NCI-H345 (cell line): ENCODE measurements around the gene WDR87.
"Not testable (repeated sequence)": the region's sequence is repeated elsewhere in the genome, so short reads cannot be mapped to it uniquely, and the experiment has no call there.

Source experiments
- DNase-seq: peaks from one replicate; lab custom pipeline; 2025; lab: John Stamatoyannopoulos, UW

The WDR87 gene

DNA sequence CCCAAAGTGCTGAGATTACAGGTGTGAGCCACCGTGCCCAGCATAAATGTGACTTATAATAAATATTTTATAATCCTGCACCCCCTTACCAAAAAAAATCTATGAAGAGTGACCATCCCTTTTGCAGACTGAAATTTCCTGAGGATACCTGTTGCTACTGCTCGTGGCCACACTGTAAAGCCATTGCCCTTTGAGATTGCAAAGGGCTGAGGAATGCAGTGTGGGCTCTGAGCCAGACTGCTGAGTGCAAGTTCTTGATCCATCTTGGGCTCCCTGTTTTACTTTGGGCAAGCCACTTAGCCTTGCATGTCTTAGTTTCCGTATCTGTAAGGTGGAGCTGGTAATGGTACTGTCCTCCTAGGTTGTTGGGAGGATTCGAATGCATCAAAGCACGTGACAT, 24.0 kb upstream of the WDR87 start:
- DNase-seq = no peak

DNA sequence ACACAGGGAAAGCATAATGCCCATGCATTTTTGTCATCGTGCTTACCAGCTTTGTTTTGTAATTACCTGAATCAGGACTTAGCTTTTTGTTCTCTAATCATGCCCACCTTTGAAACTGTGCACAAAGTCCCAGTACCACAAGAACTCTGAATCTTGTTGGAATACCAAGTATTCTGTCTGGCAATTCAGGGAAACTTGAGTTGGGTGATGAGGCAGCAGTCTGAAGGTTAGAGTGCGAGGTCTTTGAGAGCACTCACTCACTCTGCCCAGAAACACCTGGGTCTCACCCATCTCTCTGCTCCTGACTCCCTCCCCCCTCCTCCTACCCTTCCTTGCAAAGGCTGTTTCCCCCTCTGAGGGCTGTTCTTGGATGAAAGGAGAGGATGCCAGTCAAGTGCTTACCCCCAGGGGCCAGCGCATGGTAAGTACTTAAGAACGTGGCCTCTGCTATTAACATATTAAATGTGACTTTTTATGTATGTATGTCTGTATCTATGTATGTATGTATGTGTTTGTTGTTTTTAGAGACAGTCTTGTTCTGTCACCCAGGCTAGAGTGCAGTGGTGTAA, 23.0 kb upstream of the WDR87 start:
- DNase-seq = no peak

DNA sequence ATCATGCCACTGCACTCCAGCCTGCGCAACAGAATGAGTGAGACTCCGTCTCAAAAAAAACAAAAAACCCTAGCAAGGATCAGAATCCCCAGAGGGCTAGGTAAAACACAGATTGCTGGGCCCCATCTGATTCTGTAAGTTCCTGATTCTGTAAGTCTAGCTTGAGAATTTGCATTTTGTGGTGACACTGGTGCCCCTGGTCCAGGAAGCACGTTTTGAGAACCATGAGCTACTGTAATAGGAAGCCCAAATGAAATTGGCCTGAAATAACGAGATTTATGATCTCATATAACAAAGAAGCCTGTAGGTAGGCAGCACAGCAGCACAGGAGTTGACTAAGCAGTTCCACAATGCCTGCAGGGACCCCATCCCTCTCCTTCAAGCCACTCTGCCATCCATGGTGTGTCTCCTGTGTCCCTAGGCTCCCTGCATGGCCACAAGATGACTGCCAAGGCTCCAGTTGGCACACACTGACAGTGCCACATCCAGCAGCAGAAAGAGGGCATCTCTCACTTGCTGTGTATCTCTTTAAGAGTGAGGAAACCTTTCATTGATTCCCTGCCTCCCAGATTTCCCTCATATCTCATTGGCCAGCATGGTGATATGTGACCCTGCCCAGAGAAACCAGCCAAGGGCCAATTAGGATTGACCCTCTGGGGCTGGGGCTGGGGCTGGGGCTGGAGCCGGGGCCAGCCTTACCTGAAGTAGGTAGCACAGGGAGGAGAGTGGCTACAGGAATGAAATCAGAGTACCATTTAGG, 22.3 kb upstream of the WDR87 start:
- DNase-seq = no peak

- DNase-seq = no peak
These were observed 20.3 kb upstream of the WDR87 start for GRCh38 chr19:37926711-37927110.

- no peak for DNase-seq
These were observed 19.9 kb upstream of the WDR87 start for GRCh38 chr19:37926255-37926654.

- no peak for DNase-seq
These were observed 18.8 kb upstream of the WDR87 start for GRCh38 chr19:37925212-37925611.

GRCh38 chr19:37924573-37924972, 18.2 kb upstream of the WDR87 start:
- not testable (repeated sequence) for DNase-seq

- DNase-seq = no peak
These were observed 14.4 kb upstream of the WDR87 start for GRCh38 chr19:37920591-37921450.

- no peak for DNase-seq
These were observed 8.5 kb upstream of the WDR87 start for GRCh38 chr19:37914908-37915307.

GRCh38 chr19:37909661-37910199, 3.3 kb upstream of the WDR87 start:
- no peak for DNase-seq

DNA sequence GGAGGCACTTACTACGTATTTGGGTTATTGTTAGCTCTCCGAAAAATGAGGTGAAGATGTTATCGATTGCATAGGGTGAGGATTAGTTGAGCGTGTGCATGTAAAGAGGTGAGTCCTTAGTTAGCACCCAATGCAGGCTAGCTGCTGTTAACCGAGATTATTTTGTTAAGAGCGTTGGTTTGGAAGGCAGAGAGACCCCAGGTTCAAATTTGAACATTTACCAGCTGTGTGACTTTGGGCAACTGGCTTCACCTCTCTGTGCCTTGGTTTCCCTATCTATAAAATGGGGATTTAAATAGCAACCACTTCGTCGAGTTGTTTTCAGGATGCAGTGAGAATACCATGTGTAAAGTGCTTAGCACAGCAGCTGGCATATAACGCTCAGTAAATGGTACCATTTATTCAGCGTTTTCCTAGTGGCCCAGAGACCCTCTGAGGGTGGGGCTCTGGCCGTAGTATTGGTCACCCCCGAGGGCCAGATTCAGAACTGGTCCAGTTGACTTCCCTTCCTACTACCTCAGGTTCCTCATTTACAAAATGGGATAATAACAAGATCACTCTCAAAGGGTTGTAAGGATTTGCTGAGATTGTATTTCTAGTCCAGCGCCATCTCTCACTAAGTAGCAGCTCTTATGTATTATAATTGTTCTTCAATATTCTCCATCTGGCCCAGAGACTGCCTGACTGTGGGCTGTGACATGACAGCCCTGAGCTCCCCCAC, 1.5 kb upstream of the WDR87 start:
- DNase-seq = no peak

GRCh38 chr19:37906869-37907734, 708 bp upstream of the WDR87 start, which contains the start of gene SIPA1L3:
SIPA1L3 (plus strand) TSS chr19:37907208; CDS start chr19:38081566, 174,358 bp downstream.
- peak; percentile 100 for DNase-seq

GRCh38 chr19:37903096-37903495, 3.3 kb downstream of the WDR87 start:
- DNase-seq = no peak

- DNase-seq = peak; percentile 95
These were observed 3.7 kb downstream of the WDR87 start for GRCh38 chr19:37902668-37903067.

DNA sequence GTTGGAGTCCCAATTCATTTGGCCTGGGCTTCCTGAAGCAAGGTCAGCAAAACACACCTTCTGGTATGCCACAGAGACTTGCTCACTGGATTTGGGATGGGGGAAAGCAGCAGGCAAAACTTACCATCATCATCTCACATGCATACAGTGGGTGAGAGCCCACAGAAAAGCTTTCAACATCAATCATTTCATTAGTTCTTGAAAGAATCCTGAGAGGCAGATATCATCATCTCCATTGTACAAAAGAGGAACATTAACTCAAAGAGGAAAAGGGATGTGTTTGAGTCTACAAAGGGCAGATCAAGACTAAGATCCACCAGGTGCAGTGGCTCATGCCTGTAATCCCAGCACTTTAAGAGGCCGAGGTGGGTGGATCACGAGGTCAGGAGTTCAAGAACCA, 6.4 kb downstream of the WDR87 start:
- no peak for DNase-seq

- no peak for DNase-seq
These were observed 6.9 kb downstream of the WDR87 start for GRCh38 chr19:37899453-37899852.

DNA sequence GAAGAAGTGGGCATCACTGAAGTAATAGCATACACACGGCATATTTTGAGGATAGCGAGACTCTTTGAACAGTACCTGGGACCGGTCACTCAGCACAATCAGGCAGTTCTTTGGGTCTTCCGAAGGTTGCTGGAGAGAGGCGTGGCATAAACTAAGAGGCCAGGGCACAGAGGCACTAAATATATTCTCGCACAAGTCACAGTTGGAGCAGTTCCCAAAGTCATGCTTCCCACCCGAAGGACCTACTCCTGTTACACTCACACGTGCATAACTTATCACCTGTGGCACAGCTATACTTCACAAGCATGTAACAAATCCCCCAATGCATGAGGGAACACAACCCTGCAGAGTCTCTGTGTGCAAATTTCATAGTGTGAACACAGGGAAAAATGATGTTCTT, 10.2 kb downstream of the WDR87 start:
- no peak for DNase-seq

DNA sequence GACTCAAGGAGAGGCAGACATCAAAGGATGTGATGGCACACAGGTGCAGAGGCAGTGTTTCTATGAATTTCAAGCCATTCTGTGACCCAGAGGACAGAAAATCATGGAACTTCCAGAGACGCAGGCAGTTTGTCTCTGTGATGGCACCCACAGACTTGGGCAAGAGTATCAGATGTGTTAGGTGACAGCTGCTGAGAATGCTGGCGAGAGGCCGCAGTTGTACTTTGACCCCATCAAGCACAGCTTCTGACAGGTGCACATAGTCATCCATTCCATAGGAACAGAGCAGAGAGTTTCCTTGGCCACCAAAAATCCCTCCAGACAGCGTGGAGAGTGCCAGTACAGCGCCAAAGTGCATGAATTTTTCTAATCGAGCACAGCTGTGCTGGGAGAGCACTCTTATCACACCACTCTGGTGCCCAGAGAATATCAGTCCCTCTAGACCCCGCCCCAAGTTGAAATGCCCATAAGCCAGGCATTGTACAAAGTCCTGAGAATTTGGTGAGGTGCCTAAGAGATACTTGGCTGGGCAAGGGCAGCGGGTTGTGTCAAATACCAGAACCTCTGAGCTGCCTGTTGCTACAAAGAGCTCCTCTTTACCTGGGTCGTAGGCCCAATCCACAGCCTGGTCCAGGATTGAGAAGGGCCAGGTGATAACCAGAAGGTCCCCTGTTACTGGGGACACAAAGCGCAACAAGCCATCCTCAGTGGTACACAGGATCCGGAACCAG, 12.4 kb downstream of the WDR87 start:
- no peak for DNase-seq

GRCh38 chr19:37886571-37886970, 19.8 kb downstream of the WDR87 start:
- no peak for DNase-seq

- DNase-seq = no peak
These were observed 21.0 kb downstream of the WDR87 start for GRCh38 chr19:37885392-37885791.
